LNCaP clone FGC (cell line): ENCODE results near the gene MAP3K15.
A peak's percentile ranks its signal among the peaks of the same experiment; 100 is the strongest.

ENCODE experiments used
- DNase-seq: peaks from one replicate; pipeline ENCODE4 v3.0.0-alpha.2; 2011; ENCODE audit warnings: low read depth
- H3K4me3 ChIP-seq: 2 replicates; pipeline ENCODE4 v1.5.1; 2011; ENCODE audit warnings: mild to moderate bottlenecking, low read depth, low read length, control low read depth
- CTCF ChIP-seq: IDR thresholded peaks from 2 replicates; pipeline ENCODE4 v1.5.1; 2012; ENCODE audit warnings: mild to moderate bottlenecking; ENCODE audit not compliant: control insufficient read depth, insufficient read depth; ENCODE audit errors: extremely low read depth

Gene MAP3K15

GRCh38 chrX:19548279-19548678 is 33.0 kb upstream of the MAP3K15 start:
- DNase-seq = no peak
- no peak for TF ChIP-seq CTCF
- H3K4me3 ChIP-seq = no peak overlapping the region

- DNase-seq = no peak
- no peak overlapping the region for H3K4me3 ChIP-seq
- TF ChIP-seq CTCF = no peak
These were observed 30.3 kb upstream of the MAP3K15 start for GRCh38 chrX:19545651-19546050.

- no peak overlapping the region for H3K4me3 ChIP-seq
- DNase-seq = peak; percentile 21
- peak; percentile 59 for TF ChIP-seq CTCF
These were observed 29.5 kb upstream of the MAP3K15 start for GRCh38 chrX:19544693-19545305.

- H3K4me3 ChIP-seq = no peak overlapping the region
- no peak for TF ChIP-seq CTCF
- no peak for DNase-seq
These were observed 28.7 kb upstream of the MAP3K15 start for GRCh38 chrX:19543951-19544381.

- no peak for TF ChIP-seq CTCF
- H3K4me3 ChIP-seq = no peak overlapping the region
- no peak for DNase-seq
These were observed 27.9 kb upstream of the MAP3K15 start for GRCh38 chrX:19543020-19543715.

GRCh38 chrX:19541931-19542330 is 26.6 kb upstream of the MAP3K15 start:
- DNase-seq = no peak
- no peak overlapping the region for H3K4me3 ChIP-seq
- no peak for TF ChIP-seq CTCF
